ENCODE results near the gene TMEM8B.

TMEM8B gene

GRCh38 chr9:35829084-35829763, at the start of gene TMEM8B:
TSS of gene TMEM8B (plus strand) at chr9:35829228. CDS start at chr9:35829448, 220 bp downstream.
- DNase-seq (ENCODE audit: low read depth in 1 of 2, low spot score in 1 of 2) = peak; percentile 83 to 91

GRCh38 chr9:35781066-35781465, 48.0 kb upstream of the TMEM8B start:
- DNase-seq (ENCODE audit: low read depth in 1 of 2, low spot score in 1 of 2) = no peak

- DNase-seq (ENCODE audit: low read depth in 1 of 2, low spot score in 1 of 2) = no peak
Observed at GRCh38 chr9:35783418-35783817, 45.6 kb upstream of the TMEM8B start.

- DNase-seq (ENCODE audit: low read depth in 1 of 2, low spot score in 1 of 2) = no peak
Observed at GRCh38 chr9:35789541-35789940, 39.5 kb upstream of the TMEM8B start.

- no peak for DNase-seq (ENCODE audit: low read depth in 1 of 2, low spot score in 1 of 2)
Observed at GRCh38 chr9:35790025-35790384, 39.0 kb upstream of the TMEM8B start.

- no peak for DNase-seq (ENCODE audit: low read depth in 1 of 2, low spot score in 1 of 2)
Observed at GRCh38 chr9:35790385-35791296, 38.4 kb upstream of the TMEM8B start.

- DNase-seq (ENCODE audit: low read depth in 1 of 2, low spot score in 1 of 2) = no peak
Observed at GRCh38 chr9:35791297-35791921, 37.6 kb upstream of the TMEM8B start, which contains the start of gene NPR2. TSS of gene NPR2 (plus strand) at chr9:35791591. CDS start at chr9:35792409, 818 bp downstream.

GRCh38 chr9:35792024-35792813, 36.8 kb upstream of the TMEM8B start:
- no peak for DNase-seq (ENCODE audit: low read depth in 1 of 2, low spot score in 1 of 2)

GRCh38 chr9:35792826-35793225, 36.2 kb upstream of the TMEM8B start:
- no peak for DNase-seq (ENCODE audit: low read depth in 1 of 2, low spot score in 1 of 2)

GRCh38 chr9:35793461-35793860, 35.6 kb upstream of the TMEM8B start:
- no peak for DNase-seq (ENCODE audit: low read depth in 1 of 2, low spot score in 1 of 2)

- DNase-seq (ENCODE audit: low read depth in 1 of 2, low spot score in 1 of 2) = no peak
Observed at GRCh38 chr9:35795695-35796094, 33.3 kb upstream of the TMEM8B start.

- no peak for DNase-seq (ENCODE audit: low read depth in 1 of 2, low spot score in 1 of 2)
Observed at GRCh38 chr9:35797311-35798109, 31.5 kb upstream of the TMEM8B start.

- DNase-seq (ENCODE audit: low read depth in 1 of 2, low spot score in 1 of 2) = peak in 1 of 2 donors; percentile 18
Observed at GRCh38 chr9:35798658-35799374, 30.2 kb upstream of the TMEM8B start.

- DNase-seq (ENCODE audit: low read depth in 1 of 2, low spot score in 1 of 2) = no peak
Observed at GRCh38 chr9:35800530-35800929, 28.5 kb upstream of the TMEM8B start.

GRCh38 chr9:35801328-35802128, 27.5 kb upstream of the TMEM8B start:
- DNase-seq (ENCODE audit: low read depth in 1 of 2, low spot score in 1 of 2) = no peak

GRCh38 chr9:35806101-35806500, 22.9 kb upstream of the TMEM8B start:
- no peak for DNase-seq (ENCODE audit: low read depth in 1 of 2, low spot score in 1 of 2)

- DNase-seq (ENCODE audit: low read depth in 1 of 2, low spot score in 1 of 2) = no peak
Observed at GRCh38 chr9:35808433-35808832, 20.6 kb upstream of the TMEM8B start.

- DNase-seq (ENCODE audit: low read depth in 1 of 2, low spot score in 1 of 2) = no peak
Observed at GRCh38 chr9:35810122-35810521, 18.9 kb upstream of the TMEM8B start.

All from stimulated activated CD4-positive, alpha-beta T cell treated with anti-CD3 and anti-CD28 coated beads, Interleukin-15, amount 100 ng/mL, for 1 hour (primary cell).